NK-92 (cell line): ENCODE data around the gene SSH2.
"Not testable (repeated sequence)": the region's sequence is repeated elsewhere in the genome, so short reads cannot be mapped to it uniquely, and the experiment has no call there.

Source experiments
- DNase-seq: peaks from one replicate; lab custom pipeline; 2025; ENCODE audit not compliant: unreplicated experiment; lab: John Stamatoyannopoulos, UW

The SSH2 gene

GRCh38 chr17:29749045-29749825 is 180.8 kb downstream of the SSH2 start:
- DNase-seq: no peak

GRCh38 chr17:29748400-29748799 is 181.6 kb downstream of the SSH2 start:
- DNase-seq: no peak

- DNase-seq: no peak
Measured at GRCh38 chr17:29747660-29748059, 182.4 kb downstream of the SSH2 start.

- no peak for DNase-seq
Measured at GRCh38 chr17:29746669-29747068, 183.4 kb downstream of the SSH2 start.

GRCh38 chr17:29744121-29744520 is 185.9 kb downstream of the SSH2 start:
- DNase-seq: no peak

GRCh38 chr17:29742210-29742513 is 187.9 kb downstream of the SSH2 start:
- no peak for DNase-seq

- DNase-seq: no peak
Measured at GRCh38 chr17:29740017-29740416, 190.0 kb downstream of the SSH2 start.

- no peak for DNase-seq
Measured at GRCh38 chr17:29734640-29735039, 195.4 kb downstream of the SSH2 start.

GRCh38 chr17:29733166-29733565 is 196.9 kb downstream of the SSH2 start:
- DNase-seq: no peak

- no peak for DNase-seq
Measured at GRCh38 chr17:29732613-29733012, 197.4 kb downstream of the SSH2 start.

GRCh38 chr17:29732209-29732608 is 197.8 kb downstream of the SSH2 start:
- DNase-seq: no peak

GRCh38 chr17:29731589-29731929 is 198.5 kb downstream of the SSH2 start:
- DNase-seq: no peak

GRCh38 chr17:29728490-29728889 is 201.5 kb downstream of the SSH2 start:
- no peak for DNase-seq

GRCh38 chr17:29726715-29727252 is 203.2 kb downstream of the SSH2 start:
- DNase-seq: no peak

GRCh38 chr17:29725408-29725807 is 204.6 kb downstream of the SSH2 start:
- not testable (repeated sequence) for DNase-seq

- no peak for DNase-seq
Measured at GRCh38 chr17:29723278-29724047, 206.6 kb downstream of the SSH2 start.

GRCh38 chr17:29722411-29723198 is 207.4 kb downstream of the SSH2 start:
- DNase-seq: no peak

- no peak for DNase-seq
Measured at GRCh38 chr17:29720551-29720950, 209.5 kb downstream of the SSH2 start.

GRCh38 chr17:29719469-29719868 is 210.6 kb downstream of the SSH2 start:
- no peak for DNase-seq

GRCh38 chr17:29718446-29719039 is 211.5 kb downstream of the SSH2 start:
- no peak for DNase-seq

- no peak for DNase-seq
Measured at GRCh38 chr17:29717817-29718216, 212.2 kb downstream of the SSH2 start.
